ENCODE measurements around the gene SLCO2A1. TPM values are rescaled to one million over a fixed set of nuclear protein-coding genes. Genes with fewer than 3 reads are reported as not detected.

The SLCO2A1 gene
- total RNA-seq, 2 donors from 2014 or later: 0.10 TPM; not detected in 1

GRCh38 chr3:134057006-134057653, 27.4 kb upstream of the SLCO2A1 start:
- ATAC-seq (replicated peaks in 1 of 2): no peak
- H3K36me3 Mint-ChIP-seq (ENCODE audit: insufficient read depth in 2 of 2): peaks cover 0 to 2% of the 10 kb centered on the region in 2 donors
- H3K27ac Mint-ChIP-seq: no peak overlapping the region
- peaks cover 8% of the 10 kb centered on the region for H3K27me3 Mint-ChIP-seq (ENCODE audit: low read depth)
- DNase-seq: no peak
- H3K4me1 Mint-ChIP-seq (ENCODE audit: low read depth): peaks cover 4% of the 10 kb centered on the region
- H3K9me3 Mint-ChIP-seq: no peaks in the 10 kb centered on the region
- no peak overlapping the region for H3K4me3 Mint-ChIP-seq

- H3K27me3 Mint-ChIP-seq (ENCODE audit: low read depth): peaks cover 8% of the 10 kb centered on the region
- DNase-seq: no peak
- H3K4me3 Mint-ChIP-seq: no peak overlapping the region
- H3K4me1 Mint-ChIP-seq (ENCODE audit: low read depth): peaks cover 4% of the 10 kb centered on the region
- H3K9me3 Mint-ChIP-seq: no peaks in the 10 kb centered on the region
- ATAC-seq (replicated peaks in 1 of 2): no peak
- H3K36me3 Mint-ChIP-seq (ENCODE audit: insufficient read depth in 2 of 2): peaks cover 0 to 2% of the 10 kb centered on the region in 2 donors
- no peak overlapping the region for H3K27ac Mint-ChIP-seq
These were observed 26.8 kb upstream of the SLCO2A1 start for GRCh38 chr3:134056464-134056891.

GRCh38 chr3:134055661-134056060, 25.9 kb upstream of the SLCO2A1 start:
- peaks cover 0 to 2% of the 10 kb centered on the region in 2 donors for H3K36me3 Mint-ChIP-seq (ENCODE audit: insufficient read depth in 2 of 2)
- ATAC-seq (replicated peaks in 1 of 2) (no peak), DNase-seq (no peak)
- H3K27ac Mint-ChIP-seq: no peak overlapping the region
- H3K27me3 Mint-ChIP-seq (ENCODE audit: low read depth): peaks cover 8% of the 10 kb centered on the region
- H3K9me3 Mint-ChIP-seq: no peaks in the 10 kb centered on the region
- peaks cover 4% of the 10 kb centered on the region for H3K4me1 Mint-ChIP-seq (ENCODE audit: low read depth)
- no peak overlapping the region for H3K4me3 Mint-ChIP-seq

- DNase-seq (no peak), ATAC-seq (replicated peaks in 1 of 2) (no peak)
- Mint-ChIP-seq H3K4me3 (no peak overlapping the region), H3K27ac (no peak overlapping the region), H3K9me3 (no peaks in the 10 kb centered on the region), H3K36me3 (ENCODE audit: insufficient read depth in 2 of 2) (peaks cover 0 to 2% of the 10 kb centered on the region in 2 donors), H3K27me3 (ENCODE audit: low read depth) (peaks cover 10% of the 10 kb centered on the region), H3K4me1 (ENCODE audit: low read depth) (peaks cover 4% of the 10 kb centered on the region)
These were observed 25.2 kb upstream of the SLCO2A1 start for GRCh38 chr3:134054881-134055280.

- Mint-ChIP-seq H3K4me3 (no peak overlapping the region), H3K4me1 (ENCODE audit: low read depth) (peaks cover 4% of the 10 kb centered on the region), H3K27me3 (ENCODE audit: low read depth) (peaks cover 17% of the 10 kb centered on the region), H3K27ac (no peak overlapping the region), H3K36me3 (ENCODE audit: insufficient read depth in 2 of 2) (peaks cover 0 to 2% of the 10 kb centered on the region in 2 donors), H3K9me3 (no peaks in the 10 kb centered on the region)
- DNase-seq: no peak
- no peak for ATAC-seq (replicated peaks in 1 of 2)
These were observed 24.5 kb upstream of the SLCO2A1 start for GRCh38 chr3:134054231-134054630.

GRCh38 chr3:134052370-134052769, 22.6 kb upstream of the SLCO2A1 start:
- ATAC-seq (replicated peaks in 1 of 2) (no peak), DNase-seq (no peak)
- no peaks in the 10 kb centered on the region for H3K4me1 Mint-ChIP-seq (ENCODE audit: low read depth)
- H3K36me3 Mint-ChIP-seq (ENCODE audit: insufficient read depth in 2 of 2): peaks cover 0 to 2% of the 10 kb centered on the region in 2 donors
- H3K9me3 Mint-ChIP-seq: no peaks in the 10 kb centered on the region
- no peak overlapping the region for H3K4me3 Mint-ChIP-seq
- H3K27ac Mint-ChIP-seq: no peak overlapping the region
- peaks cover 13% of the 10 kb centered on the region for H3K27me3 Mint-ChIP-seq (ENCODE audit: low read depth)

GRCh38 chr3:134049676-134050075, 20.0 kb upstream of the SLCO2A1 start:
- Mint-ChIP-seq H3K9me3 (peaks cover 4 to 9% of the 10 kb centered on the region in 2 donors), H3K4me1 (ENCODE audit: low read depth) (no peaks in the 10 kb centered on the region), H3K4me3 (no peak overlapping the region), H3K27me3 (ENCODE audit: low read depth) (peaks cover 13% of the 10 kb centered on the region), H3K36me3 (ENCODE audit: insufficient read depth in 2 of 2) (peaks cover 0 to 5% of the 10 kb centered on the region in 2 donors), H3K27ac (no peak overlapping the region)
- ATAC-seq (replicated peaks in 1 of 2): no peak
- DNase-seq: no peak

- no peak for DNase-seq
- Mint-ChIP-seq H3K4me3 (no peak overlapping the region), H3K4me1 (ENCODE audit: low read depth) (no peaks in the 10 kb centered on the region), H3K9me3 (peaks cover 4 to 9% of the 10 kb centered on the region in 2 donors), H3K36me3 (ENCODE audit: insufficient read depth in 2 of 2) (peaks cover 0 to 3% of the 10 kb centered on the region in 2 donors), H3K27me3 (ENCODE audit: low read depth) (peaks cover 13% of the 10 kb centered on the region), H3K27ac (no peak overlapping the region)
- no peak for ATAC-seq (replicated peaks in 1 of 2)
These were observed 18.7 kb upstream of the SLCO2A1 start for GRCh38 chr3:134048278-134048996.

GRCh38 chr3:134044459-134044858, 14.7 kb upstream of the SLCO2A1 start:
- Mint-ChIP-seq H3K4me1 (ENCODE audit: low read depth) (no peaks in the 10 kb centered on the region), H3K9me3 (peaks cover 4 to 10% of the 10 kb centered on the region in 2 donors), H3K4me3 (no peak overlapping the region), H3K27me3 (ENCODE audit: low read depth) (peaks cover 6% of the 10 kb centered on the region), H3K36me3 (ENCODE audit: insufficient read depth in 2 of 2) (peaks cover 0 to 3% of the 10 kb centered on the region in 2 donors), H3K27ac (no peak overlapping the region)
- DNase-seq (no peak), ATAC-seq (replicated peaks in 1 of 2) (no peak)

GRCh38 chr3:134040066-134040465, 10.3 kb upstream of the SLCO2A1 start:
- DNase-seq (no peak), ATAC-seq (replicated peaks in 1 of 2) (no peak)
- Mint-ChIP-seq H3K27ac (no peak overlapping the region), H3K27me3 (ENCODE audit: low read depth) (no peaks in the 10 kb centered on the region), H3K36me3 (ENCODE audit: insufficient read depth in 2 of 2) (no peaks in the 10 kb centered on the region), H3K9me3 (peaks cover 0 to 1% of the 10 kb centered on the region in 2 donors), H3K4me3 (no peak overlapping the region), H3K4me1 (ENCODE audit: low read depth) (no peaks in the 10 kb centered on the region)

GRCh38 chr3:134039161-134039862, 9.6 kb upstream of the SLCO2A1 start:
- no peaks in the 10 kb centered on the region for H3K4me1 Mint-ChIP-seq (ENCODE audit: low read depth)
- no peak overlapping the region for H3K27ac Mint-ChIP-seq
- H3K9me3 Mint-ChIP-seq: peaks cover 0 to 1% of the 10 kb centered on the region in 2 donors
- no peaks in the 10 kb centered on the region for H3K27me3 Mint-ChIP-seq (ENCODE audit: low read depth)
- no peak overlapping the region for H3K4me3 Mint-ChIP-seq
- ATAC-seq (replicated peaks in 1 of 2): no peak
- DNase-seq: no peak
- H3K36me3 Mint-ChIP-seq (ENCODE audit: insufficient read depth in 2 of 2): no peaks in the 10 kb centered on the region

GRCh38 chr3:134038716-134039115, 9.0 kb upstream of the SLCO2A1 start:
- no peaks in the 10 kb centered on the region for H3K27me3 Mint-ChIP-seq (ENCODE audit: low read depth)
- no peak overlapping the region for H3K27ac Mint-ChIP-seq
- ATAC-seq (replicated peaks in 1 of 2) (no peak), DNase-seq (no peak)
- H3K4me3 Mint-ChIP-seq: no peak overlapping the region
- no peaks in the 10 kb centered on the region for H3K4me1 Mint-ChIP-seq (ENCODE audit: low read depth)
- peaks cover 0 to 1% of the 10 kb centered on the region in 2 donors for H3K9me3 Mint-ChIP-seq
- H3K36me3 Mint-ChIP-seq (ENCODE audit: insufficient read depth in 2 of 2): no peaks in the 10 kb centered on the region

- H3K4me1 Mint-ChIP-seq (ENCODE audit: low read depth): no peaks in the 10 kb centered on the region
- DNase-seq: no peak
- H3K27me3 Mint-ChIP-seq (ENCODE audit: low read depth): peaks cover 6% of the 10 kb centered on the region
- H3K27ac Mint-ChIP-seq: no peak overlapping the region
- ATAC-seq (replicated peaks in 1 of 2): peak in 1 of 2 donors; percentile 19
- H3K36me3 Mint-ChIP-seq (ENCODE audit: insufficient read depth in 2 of 2): no peaks in the 10 kb centered on the region
- H3K9me3 Mint-ChIP-seq: peaks cover 0 to 1% of the 10 kb centered on the region in 2 donors
- H3K4me3 Mint-ChIP-seq: no peak overlapping the region
These were observed 8.4 kb upstream of the SLCO2A1 start for GRCh38 chr3:134038071-134038491.

Data from activated T-cell treated with anti-CD3 and anti-CD28 coated beads, Interleukin-2, amount 50 U/mL, for 72 hours (primary cell).